CD4-positive, alpha-beta T cell treated with Interleukin-6 for 4 hours (primary cell): ENCODE results near the gene TEX9.
"Not testable (repeated sequence)": the region's sequence is repeated elsewhere in the genome, so short reads cannot be mapped to it uniquely, and the experiment has no call there.

Experiments used
- DNase-seq: peaks from one replicate; pipeline ENCODE4 v3.0.0-alpha.2; 2020; ENCODE audit warnings: mixed read lengths

TEX9 gene

GRCh38 chr15:56367156-56367555 is 1.9 kb downstream of the TEX9 start:
- no peak for DNase-seq

GRCh38 chr15:56369234-56369633 is 4.0 kb downstream of the TEX9 start:
- no peak for DNase-seq

DNA sequence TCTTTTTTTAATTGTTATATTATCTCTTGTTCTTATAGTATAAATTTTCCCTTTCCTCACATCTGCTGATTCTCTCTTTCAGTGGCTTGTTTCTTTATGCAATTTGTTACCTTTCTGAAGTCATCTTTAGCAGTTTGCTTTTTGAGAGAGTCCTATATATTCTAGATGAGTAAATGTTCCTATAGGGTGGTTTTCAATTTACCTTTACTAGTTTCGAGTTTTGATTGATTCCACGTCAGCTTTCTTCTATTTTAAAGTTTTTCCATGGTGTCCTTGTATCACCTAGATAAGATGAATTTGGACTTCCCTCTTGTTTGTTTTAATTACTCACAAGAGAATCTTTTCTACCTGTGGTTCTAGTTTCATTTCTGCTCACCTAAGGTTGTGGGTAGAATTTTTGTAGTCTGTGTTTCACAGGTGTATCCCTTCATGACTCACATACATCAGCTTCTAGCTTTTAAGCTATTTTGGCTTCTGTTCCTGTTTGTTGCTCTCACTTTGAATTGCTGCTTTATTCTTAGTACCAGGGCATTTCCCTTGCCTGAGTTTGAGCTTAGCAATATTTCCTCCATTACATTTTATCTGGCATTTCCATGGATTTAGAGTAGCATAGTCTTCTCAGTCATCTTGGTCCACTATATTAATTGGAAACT is 6.4 kb downstream of the TEX9 start:
- DNase-seq, result no peak

GRCh38 chr15:56374693-56375092 is 9.5 kb downstream of the TEX9 start:
- not testable (repeated sequence) for DNase-seq

GRCh38 chr15:56377822-56378221 is 12.6 kb downstream of the TEX9 start:
- not testable (repeated sequence) for DNase-seq

GRCh38 chr15:56383010-56383409 is 17.8 kb downstream of the TEX9 start:
- no peak for DNase-seq

- DNase-seq, result no peak
These were observed 20.7 kb downstream of the TEX9 start for GRCh38 chr15:56385908-56386307.

DNA sequence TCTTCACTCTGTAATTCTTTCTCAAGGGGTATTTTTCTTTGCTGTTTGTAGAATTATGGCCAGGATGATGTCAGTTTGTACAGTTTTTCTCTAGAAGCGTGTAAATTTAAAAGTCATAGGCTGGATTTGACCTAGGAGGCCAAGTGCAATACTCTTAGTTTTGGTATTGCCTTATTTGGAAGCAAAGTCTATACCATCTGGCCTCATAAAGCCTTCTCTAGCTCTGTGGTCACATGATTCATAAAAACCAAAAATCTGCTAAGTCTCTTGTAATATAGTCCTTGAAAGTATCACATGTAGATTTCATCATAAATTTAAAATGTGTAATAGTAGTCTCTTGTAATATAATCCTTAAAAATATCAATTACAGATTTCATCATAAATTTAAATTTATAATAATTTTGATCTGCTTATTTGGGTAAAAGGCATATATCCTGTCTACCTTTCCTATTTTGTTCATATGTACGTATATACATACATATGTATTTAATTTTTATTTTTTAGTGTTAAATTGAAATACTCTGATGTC is 25.6 kb downstream of the TEX9 start:
- DNase-seq, result no peak

DNA sequence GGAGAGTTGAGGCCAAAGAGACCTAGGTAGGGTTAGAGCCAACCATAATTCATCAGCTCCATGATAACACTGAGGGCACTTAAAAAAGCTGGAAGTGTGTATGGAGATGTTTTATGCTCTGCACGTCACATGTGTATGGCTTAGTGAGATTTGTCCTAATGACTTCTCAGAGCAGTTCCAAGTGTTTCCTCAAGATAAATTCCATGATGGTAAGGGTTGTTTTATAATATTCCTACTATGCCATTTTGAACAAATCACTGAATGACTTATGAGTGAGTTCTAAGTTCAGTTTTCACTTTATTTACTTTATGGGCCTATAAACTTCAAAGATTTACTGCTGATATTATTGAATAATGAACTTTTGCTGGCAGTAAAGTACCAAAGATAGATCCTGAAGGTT is 28.1 kb downstream of the TEX9 start:
- DNase-seq, result no peak

GRCh38 chr15:56394909-56395308 is 29.7 kb downstream of the TEX9 start:
- DNase-seq, result no peak

DNA sequence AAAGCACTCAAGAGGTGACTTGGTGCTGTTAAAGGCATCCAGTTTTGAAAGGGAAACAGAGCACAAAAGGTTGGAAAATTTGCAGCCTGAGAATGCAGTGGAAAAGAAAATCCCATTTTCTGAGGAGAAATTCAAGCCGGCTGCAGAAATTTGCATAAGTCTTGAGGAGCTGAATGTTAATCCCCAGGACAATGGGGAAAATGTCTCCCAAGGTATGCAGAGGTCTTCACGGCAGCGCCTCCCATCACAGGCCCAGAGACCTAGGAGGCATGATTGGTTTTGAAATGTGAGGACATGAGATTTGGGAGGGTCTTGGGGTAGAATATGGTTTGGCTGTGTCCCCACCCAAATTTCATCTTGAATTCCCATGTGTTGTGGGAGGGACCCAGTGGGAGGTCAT is 32.1 kb downstream of the TEX9 start:
- not testable (repeated sequence) for DNase-seq

DNA sequence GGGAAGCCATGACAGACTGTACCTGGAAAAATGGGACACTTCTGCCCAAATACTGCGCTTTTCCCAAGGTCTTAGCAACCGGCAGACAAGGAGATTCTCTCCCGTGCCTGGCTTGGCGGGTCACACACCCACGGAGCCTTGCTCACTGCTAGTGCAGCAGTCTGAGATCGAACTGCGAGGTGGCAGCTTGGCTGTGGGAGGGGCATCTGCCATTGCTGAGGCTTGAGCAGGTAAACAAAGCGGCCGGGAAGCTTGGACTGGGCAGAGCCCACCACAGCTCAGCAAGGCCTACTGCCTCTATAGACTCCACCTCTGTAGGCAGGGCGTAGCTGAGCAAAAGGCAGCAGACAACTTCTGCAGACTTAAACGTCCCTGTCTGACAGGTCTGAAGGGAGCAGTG is 34.0 kb downstream of the TEX9 start:
- DNase-seq, result not testable (repeated sequence)

DNA sequence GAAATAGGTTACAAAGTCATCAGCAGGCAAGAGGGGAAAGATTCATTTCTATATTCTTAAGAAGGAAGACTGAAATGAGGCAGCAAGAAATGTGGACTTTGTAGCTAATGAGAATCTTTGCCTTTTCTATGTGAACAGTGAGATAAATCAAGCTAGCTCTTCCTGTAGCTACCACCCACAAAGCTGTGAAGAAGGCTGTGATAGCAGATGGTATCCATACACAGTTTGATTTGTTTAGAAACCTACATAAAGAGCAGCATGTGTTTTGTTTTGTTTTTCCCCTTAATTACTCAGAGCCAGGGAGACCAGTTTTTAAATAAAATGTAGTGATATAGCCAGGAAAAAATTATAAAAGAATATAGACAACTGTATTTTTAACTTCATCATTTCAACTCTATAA is 45.5 kb downstream of the TEX9 start:
- no peak for DNase-seq

- no peak for DNase-seq
These were observed 46.0 kb downstream of the TEX9 start for GRCh38 chr15:56411122-56411749.

DNA sequence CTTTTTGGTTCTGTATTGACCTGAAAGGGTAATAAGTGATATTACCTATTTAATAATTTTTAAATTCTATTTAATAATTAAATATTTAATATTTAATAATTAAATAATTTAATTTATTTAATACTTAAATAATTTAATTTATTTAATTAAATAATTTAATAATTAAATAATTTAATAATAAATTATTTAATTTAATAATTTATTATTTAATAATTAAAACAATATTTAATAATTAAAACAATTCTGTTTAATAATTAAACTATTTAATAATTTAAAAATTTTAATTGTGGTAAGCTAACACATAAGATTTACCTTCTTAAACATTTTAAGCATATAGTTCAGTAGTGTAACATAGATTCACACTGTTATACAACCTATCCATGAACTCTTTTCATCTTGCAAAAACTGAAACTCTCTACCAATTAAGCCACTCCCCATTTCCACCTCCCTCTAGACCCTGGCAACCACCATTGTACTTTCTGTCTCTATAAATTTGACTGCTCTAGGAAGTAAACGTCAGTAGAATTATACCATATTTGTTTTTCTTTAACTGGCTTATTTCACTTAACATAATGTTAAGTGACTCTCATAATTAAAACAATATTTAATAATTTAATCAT is 48.0 kb downstream of the TEX9 start:
- not testable (repeated sequence) for DNase-seq

- DNase-seq, result no peak
These were observed 60.0 kb downstream of the TEX9 start for GRCh38 chr15:56425276-56425675.

GRCh38 chr15:56425976-56426375 is 60.8 kb downstream of the TEX9 start:
- DNase-seq, result no peak

GRCh38 chr15:56428821-56429458 is 63.7 kb downstream of the TEX9 start:
- DNase-seq, result no peak

DNA sequence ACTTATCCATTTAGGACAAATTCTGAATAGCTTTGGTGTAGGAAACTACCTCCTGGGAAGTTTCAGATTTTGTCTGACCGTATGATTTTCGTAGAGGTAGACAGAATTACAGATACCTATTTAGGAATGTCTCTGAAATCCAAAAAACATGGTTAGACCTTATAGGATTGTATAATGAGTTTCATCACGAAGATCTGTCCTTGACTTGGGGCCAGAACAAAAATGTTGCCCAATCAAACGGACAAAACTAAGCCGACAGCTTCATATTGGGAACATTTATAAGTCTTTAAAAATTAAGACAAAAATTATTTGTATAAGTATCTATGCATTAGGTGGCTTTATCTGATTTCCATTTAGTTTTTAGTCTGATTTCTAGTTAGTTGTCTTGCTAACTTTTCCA is 67.1 kb downstream of the TEX9 start:
- no peak for DNase-seq

DNA sequence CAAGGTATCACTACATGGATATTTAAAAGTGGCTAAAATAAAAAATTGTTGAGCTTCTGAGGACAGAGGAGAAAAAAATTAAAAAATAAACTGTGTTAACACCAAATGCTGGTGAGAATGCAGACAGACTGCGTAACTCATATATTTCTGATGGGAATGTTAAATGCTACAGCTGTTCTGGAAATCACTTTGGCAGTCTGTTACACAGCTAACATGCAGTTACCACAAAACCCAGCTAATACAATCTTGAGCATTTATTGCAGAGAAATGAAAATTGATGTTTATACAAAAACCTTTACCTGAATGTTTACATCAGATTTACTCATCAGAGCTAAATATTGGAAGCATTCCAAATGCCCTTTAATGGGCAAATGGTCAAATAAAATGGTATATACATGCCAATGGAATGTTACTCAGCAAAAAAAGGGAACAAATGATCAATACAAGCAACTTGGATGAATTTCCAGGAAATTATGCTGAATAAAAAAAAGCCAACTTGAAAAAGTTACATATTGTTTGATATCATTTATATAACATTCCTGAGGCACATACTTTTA is 75.1 kb downstream of the TEX9 start:
- DNase-seq, result no peak

DNA sequence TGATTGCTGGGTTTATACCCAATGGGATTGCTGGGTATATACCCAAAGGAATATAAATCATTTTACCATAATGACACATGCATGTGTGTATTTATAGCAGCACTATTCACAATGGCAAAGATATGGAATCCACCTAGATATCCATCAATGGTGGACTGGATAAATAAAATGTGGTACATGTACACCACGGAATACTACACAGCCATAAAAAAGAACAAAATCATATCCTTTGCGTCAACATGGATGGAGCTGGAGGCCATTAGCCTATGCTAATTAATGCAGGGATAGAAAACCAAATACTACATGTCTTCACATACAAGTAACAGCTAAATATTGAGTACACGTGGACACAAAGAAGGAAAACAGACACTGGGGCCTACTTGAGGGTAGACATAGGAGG is 77.1 kb downstream of the TEX9 start:
- DNase-seq, result no peak

DNA sequence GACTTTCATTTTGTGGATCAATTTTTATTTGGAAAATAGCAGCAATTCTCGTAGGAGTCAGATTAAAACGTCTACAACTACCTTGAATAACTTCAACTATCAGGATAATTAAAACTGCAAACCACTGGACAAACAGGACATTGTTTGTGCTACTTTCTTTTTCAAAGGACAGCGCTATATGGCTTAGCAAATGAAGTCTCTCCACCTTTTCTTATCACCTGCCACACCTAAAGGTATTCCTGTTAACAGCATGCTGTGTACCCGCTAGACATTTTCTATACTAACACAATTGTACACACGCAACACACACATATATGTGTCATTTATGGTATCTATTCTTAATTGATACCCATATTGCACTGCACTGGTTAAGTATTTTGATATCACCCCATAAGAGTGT is 80.5 kb downstream of the TEX9 start:
- DNase-seq, result no peak

DNA sequence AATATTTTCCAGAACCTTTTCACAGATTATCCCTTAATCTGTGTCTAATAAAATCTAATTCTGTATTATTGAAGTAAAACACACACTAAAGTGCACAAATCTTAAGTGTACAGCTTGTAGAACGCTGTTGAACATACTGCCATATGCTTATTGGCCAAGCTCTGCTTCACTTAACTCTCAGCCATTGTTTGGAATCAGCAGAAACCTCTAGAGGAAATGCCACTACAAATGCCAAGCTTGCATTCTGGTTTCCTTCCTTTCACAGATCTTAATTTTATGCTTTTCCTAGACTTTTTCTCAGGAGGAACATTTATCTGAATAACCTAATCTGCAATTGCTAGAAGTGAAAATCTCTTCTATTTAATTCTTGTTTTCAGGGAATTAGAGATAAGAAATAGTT is 89.6 kb downstream of the TEX9 start:
- DNase-seq, result no peak
